A549 (cell line): ENCODE measurements around the gene SUSD5. TPM values are rescaled to one million over a fixed set of nuclear protein-coding genes. Genes with fewer than 3 reads are reported as not detected.

Source experiments
- ATAC-seq, 2 experiments: fragments of 200-7000 bp in 1 of 2; fragments of >200 bp in 1 of 2; cut with Nextera tagmentation in 1 of 2; cut with Tn5 transposase in 1 of 2; 3 replicates each; pipeline versions ENCODE4 v1.8.0 to v1.9.1; 2018 to 2020; ENCODE audit warnings: mild to moderate bottlenecking in 1 of 2, moderate library complexity in 1 of 2
- CTCF ChIA-PET: fragments of 300-600 bp; sonication (Branson Sonifier 250); formaldehyde crosslinking; extraction: SDS; loops from one replicate; lab custom pipeline; 2021; ENCODE audit warnings: antibody characterized with exemption, inconsistent platforms; lab: Yijun Ruan, JAX
- POLR2A ChIA-PET: fragments of 350-600 bp; formaldehyde crosslinking; extraction: SDS; loops from one replicate; lab custom pipeline; 2021; ENCODE audit warnings: antibody characterized with exemption, inconsistent platforms; lab: Yijun Ruan, JAX
- DNase-seq, 2 experiments: peaks; one replicate each; pipeline versions ENCODE4 v3.0.0 to v3.0.0-alpha.2; 2011 to 2016; ENCODE audit warnings: low read depth in 1 of 2, low spot score in 1 of 2
- FAIRE-seq: peaks from 2 replicates; lab custom pipeline; 2011; peaks lifted over from hg19 to GRCh38; lab: Jason Lieb, UNC
- H3K27ac ChIP-seq, 2 experiments: fragments of >200 bp; sonication (Bioruptor Twin); formaldehyde crosslinking; 3 replicates each; pipeline ENCODE4 v1.5.1; 2016 to 2017
- H3K4me1 ChIP-seq: fragments of >200 bp; sonication (Bioruptor Twin); formaldehyde crosslinking; 3 replicates; pipeline ENCODE4 v1.6.1; 2016
- H3K4me2 ChIP-seq: fragments of >200 bp; sonication (Bioruptor Twin); formaldehyde crosslinking; 3 replicates; pipeline ENCODE4 v1.6.1; 2016
- H3K4me3 ChIP-seq: fragments of >200 bp; sonication (Bioruptor Twin); formaldehyde crosslinking; 3 replicates; pipeline ENCODE4 v1.5.1; 2016
- H3K9me3 ChIP-seq: fragments of >200 bp; sonication (Bioruptor Twin); formaldehyde crosslinking; 3 replicates; pipeline ENCODE4 v1.6.1; 2016
- BHLHE40 ChIP-seq: IDR thresholded peaks from 2 replicates; pipeline ENCODE4 v1.6.1; 2012; ENCODE audit warnings: low read depth, low read length, inconsistent platforms
- CBX2 ChIP-seq: fragments of 200-600 bp; sonication (generic); IDR thresholded peaks from 2 replicates; pipeline ENCODE4 v1.6.1; 2016; ENCODE audit warnings: low read depth, mild to moderate bottlenecking, borderline replicate concordance
- CBX8 ChIP-seq: fragments of 200-600 bp; sonication (generic); IDR thresholded peaks from 2 replicates; pipeline ENCODE4 v1.6.1; 2016
- CEBPB ChIP-seq, 2 experiments: fragments of >200 bp in 1 of 2; sonication (Bioruptor Twin) in 1 of 2; formaldehyde crosslinking in 1 of 2; IDR thresholded peaks; 2 replicates each; pipeline ENCODE4 v1.6.1; 2012 to 2016
- EP300 ChIP-seq, 2 experiments: fragments of >200 bp; sonication (Bioruptor Twin); formaldehyde crosslinking; IDR thresholded peaks; 2 replicates in 1 of 2; 3 replicates in 1 of 2; pipeline ENCODE4 v1.6.1; 2016 to 2017
- ESRRA ChIP-seq: fragments of 150-350 bp; IDR thresholded peaks from 2 replicates; pipeline ENCODE4 v1.6.1; 2014; ENCODE audit warnings: mild to moderate bottlenecking, low read length, borderline replicate concordance
- FOSL2 ChIP-seq, 2 experiments: fragments of 450-650 bp in 1 of 2; fragments of >200 bp in 1 of 2; sonication (Bioruptor Twin) in 1 of 2; formaldehyde crosslinking; IDR thresholded peaks; 2 replicates each; pipeline versions ENCODE4 v1.5.0 to v1.6.1; 2016 to 2020; ENCODE audit warnings: mild to moderate bottlenecking in 1 of 2, moderate library complexity in 1 of 2
- GATA3 ChIP-seq: IDR thresholded peaks from 2 replicates; pipeline ENCODE4 v1.6.1; 2012; ENCODE audit warnings: borderline replicate concordance
- HDAC2 ChIP-seq: fragments of 200-600 bp; sonication (generic); IDR thresholded peaks from 2 replicates; pipeline ENCODE4 v1.6.1; 2016
- HEYL ChIP-seq: fragments of 250-450 bp; sonication (Bioruptor Pico); IDR thresholded peaks from 2 replicates; pipeline ENCODE4 v1.8.0; 2021; ENCODE audit warnings: mild to moderate bottlenecking, moderate library complexity
- HOXB13 ChIP-seq: fragments of 250-450 bp; sonication (Bioruptor Pico); IDR thresholded peaks from 2 replicates; pipeline ENCODE4 v1.5.0; 2020; ENCODE audit warnings: low read depth, mild to moderate bottlenecking, moderate library complexity
- HOXB5 ChIP-seq: fragments of 250-450 bp; sonication (Bioruptor Pico); IDR thresholded peaks from 2 replicates; pipeline ENCODE4 v1.5.0; 2020; ENCODE audit warnings: mild to moderate bottlenecking, moderate library complexity
- JUN ChIP-seq, 2 experiments: fragments of >200 bp; sonication (Bioruptor Twin); formaldehyde crosslinking; IDR thresholded peaks; 2 replicates in 1 of 2; 3 replicates in 1 of 2; pipeline ENCODE4 v1.6.1; 2016 to 2017
- POLR2A ChIP-seq: IDR thresholded peaks from 2 replicates; pipeline ENCODE4 v1.6.1; 2012; ENCODE audit warnings: mild to moderate bottlenecking, low read length
- RARB ChIP-seq: fragments of 250-450 bp; sonication (Bioruptor Pico); IDR thresholded peaks from 2 replicates; pipeline ENCODE4 v1.8.0; 2021; ENCODE audit warnings: mild to moderate bottlenecking, moderate library complexity
- RCOR1 ChIP-seq: fragments of 150-350 bp; IDR thresholded peaks from 2 replicates; pipeline ENCODE4 v1.6.1; 2014; ENCODE audit warnings: antibody characterized with exemption, low read length, low read depth
- RFX5 ChIP-seq: fragments of 450-650 bp; IDR thresholded peaks from 2 replicates; pipeline ENCODE4 v1.7.1; 2014; ENCODE audit warnings: antibody characterized with exemption, mild to moderate bottlenecking, moderate library complexity
- RNF2 ChIP-seq: fragments of 200-600 bp; sonication (generic); IDR thresholded peaks from 2 replicates; pipeline ENCODE4 v1.6.1; 2016; ENCODE audit warnings: low read depth, mild to moderate bottlenecking, antibody characterized with exemption, moderate library complexity, borderline replicate concordance
- TFCP2L1 ChIP-seq: fragments of 250-450 bp; sonication (Bioruptor Pico); IDR thresholded peaks from 2 replicates; pipeline ENCODE4 v1.5.0; 2021; ENCODE audit warnings: mild to moderate bottlenecking
- TP53 ChIP-seq: fragments of 250-450 bp; sonication (Bioruptor Pico); IDR thresholded peaks from 2 replicates; pipeline ENCODE4 v1.5.0; 2021; ENCODE audit warnings: mild to moderate bottlenecking, moderate library complexity
- ZC3H11A ChIP-seq: fragments of 450-650 bp; IDR thresholded peaks from 2 replicates; pipeline ENCODE4 v1.6.1; 2014; ENCODE audit warnings: antibody characterized with exemption, mild to moderate bottlenecking
- ZFP36 ChIP-seq: fragments of 450-650 bp; IDR thresholded peaks from 2 replicates; pipeline ENCODE4 v1.6.1; 2014; ENCODE audit warnings: borderline replicate concordance; ENCODE audit not compliant: partially characterized antibody
- ZNF302 ChIP-seq: fragments of 250-450 bp; sonication (Bioruptor Pico); IDR thresholded peaks from 2 replicates; pipeline ENCODE4 v1.9.0; 2021; ENCODE audit warnings: inconsistent platforms, mild to moderate bottlenecking, moderate library complexity
- ZSCAN20 ChIP-seq: fragments of 250-450 bp; sonication (Bioruptor Pico); IDR thresholded peaks from 2 replicates; pipeline ENCODE4 v1.8.0; 2022; ENCODE audit warnings: mild to moderate bottlenecking, moderate library complexity
- WGBS: methylation state at CpG from one replicate; pipeline ENCODE4 v1.1.6; 2017; ENCODE audit errors: missing lambda C conversion rate; 5-methylcytosine and 5-hydroxymethylcytosine counted together
- polyA plus RNA-seq, 4 experiments: library from polyadenylated mRNA; depleted of rRNA in 3 of 4; stranded (reverse); fragments of >200 nt; fragmentation: RNase III in 1 of 4; extraction: RNeasy Plus Mini Kit Qiagen cat#74134 plus additional on column Dnase treatment in 1 of 4; gene quantifications; 2 replicates in 3 of 4; 3 replicates in 1 of 4; pipeline ENCODE4 v1.2.3, GENCODE V29; 2011 to 2017
- TF ChIP-seq, protein P1 (sequence below): fragments of 150-350 bp; IDR thresholded peaks from 2 replicates; pipeline ENCODE4 v1.6.1; 2014; ENCODE audit warnings: low read depth, mild to moderate bottlenecking, low read length
- TF ChIP-seq, protein P2 (sequence below): IDR thresholded peaks from 2 replicates; pipeline ENCODE4 v1.6.1; 2012; ENCODE audit warnings: low read depth, borderline replicate concordance
- TF ChIP-seq, protein P3 (sequence below): fragments of 250-450 bp; sonication (Bioruptor Pico); IDR thresholded peaks from 2 replicates; pipeline ENCODE4 v1.5.0; 2021; ENCODE audit warnings: mild to moderate bottlenecking, moderate library complexity, borderline replicate concordance
- TF ChIP-seq, protein P4 (sequence below): fragments of 450-650 bp; IDR thresholded peaks from 2 replicates; pipeline ENCODE4 v1.6.1; 2014; ENCODE audit warnings: antibody characterized with exemption
- TF ChIP-seq, protein P5 (sequence below): fragments of >200 bp; sonication (Bioruptor Twin); formaldehyde crosslinking; IDR thresholded peaks from 2 replicates; pipeline ENCODE4 v1.6.1; 2016

SUSD5 gene
- polyA plus RNA-seq, 2 of the 4 experiments (the other 2 are of a cell fraction), result 0.63 to 1.7 TPM

DNA sequence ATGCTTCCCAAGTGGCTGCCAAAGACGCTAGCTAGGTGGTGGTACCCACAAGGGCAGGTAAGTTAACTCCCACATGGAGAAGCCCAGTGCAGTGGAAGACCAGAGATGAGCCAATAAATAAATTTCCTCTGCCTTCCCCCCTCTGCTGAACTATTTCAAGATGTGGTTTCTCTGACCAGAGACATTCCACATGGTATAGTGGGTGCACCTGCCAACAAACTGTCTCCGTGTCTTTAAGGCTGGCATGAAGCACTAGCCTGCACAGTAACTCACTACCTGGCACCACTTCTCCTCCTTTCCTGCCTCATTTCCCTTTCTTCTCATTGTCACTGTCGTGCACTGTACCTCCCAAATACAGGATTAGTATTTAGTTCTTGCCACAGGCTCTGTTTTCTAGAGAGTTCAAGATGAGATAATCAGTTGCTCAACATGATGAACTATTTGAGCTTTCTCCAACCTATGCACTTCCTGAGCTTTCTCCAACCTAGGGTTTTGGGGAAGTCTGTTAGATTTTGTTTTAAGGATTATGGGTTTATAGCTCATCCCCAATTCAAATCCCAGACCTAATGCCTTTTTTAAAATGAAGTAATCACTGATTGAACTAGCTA is 113.2 kb downstream of the SUSD5 start:
- WGBS, result 70% methylated on average over 3 of the region's 3 CpGs
- ChIA-PET CTCF (interaction anchor here (1.0 to 1.8 kb wide), 3 partner anchors 11 to 31 kb away, joined by 4 to 5 read pairs (median 5); no protein-coding TSS in a partner anchor), POLR2A (no interaction called here)
- DNase-seq (no peak), FAIRE-seq (no peak), ATAC-seq (no peak)
- no peak for TF ChIP-seq CEBPB (IDR thresholded peaks at IDR 0.05)
- TF ChIP-seq, protein P1, sequence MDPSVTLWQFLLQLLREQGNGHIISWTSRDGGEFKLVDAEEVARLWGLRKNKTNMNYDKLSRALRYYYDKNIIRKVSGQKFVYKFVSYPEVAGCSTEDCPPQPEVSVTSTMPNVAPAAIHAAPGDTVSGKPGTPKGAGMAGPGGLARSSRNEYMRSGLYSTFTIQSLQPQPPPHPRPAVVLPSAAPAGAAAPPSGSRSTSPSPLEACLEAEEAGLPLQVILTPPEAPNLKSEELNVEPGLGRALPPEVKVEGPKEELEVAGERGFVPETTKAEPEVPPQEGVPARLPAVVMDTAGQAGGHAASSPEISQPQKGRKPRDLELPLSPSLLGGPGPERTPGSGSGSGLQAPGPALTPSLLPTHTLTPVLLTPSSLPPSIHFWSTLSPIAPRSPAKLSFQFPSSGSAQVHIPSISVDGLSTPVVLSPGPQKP, result no peak
- TF ChIP-seq CBX8, result no peak
- no peak for TF ChIP-seq HDAC2
- no peak for TF ChIP-seq BHLHE40
- no peak for TF ChIP-seq POLR2A
- no peak for TF ChIP-seq HEYL (CRISPR knock-in tag)
- no peak for TF ChIP-seq HOXB5 (CRISPR knock-in tag)
- Histone ChIP-seq H3K4me3 (no peak overlapping the region), H3K27ac (no peak overlapping the region), H3K4me1 (no peaks in the 10 kb centered on the region), H3K4me2 (no peak overlapping the region), H3K9me3 (no peaks in the 10 kb centered on the region)

DNA sequence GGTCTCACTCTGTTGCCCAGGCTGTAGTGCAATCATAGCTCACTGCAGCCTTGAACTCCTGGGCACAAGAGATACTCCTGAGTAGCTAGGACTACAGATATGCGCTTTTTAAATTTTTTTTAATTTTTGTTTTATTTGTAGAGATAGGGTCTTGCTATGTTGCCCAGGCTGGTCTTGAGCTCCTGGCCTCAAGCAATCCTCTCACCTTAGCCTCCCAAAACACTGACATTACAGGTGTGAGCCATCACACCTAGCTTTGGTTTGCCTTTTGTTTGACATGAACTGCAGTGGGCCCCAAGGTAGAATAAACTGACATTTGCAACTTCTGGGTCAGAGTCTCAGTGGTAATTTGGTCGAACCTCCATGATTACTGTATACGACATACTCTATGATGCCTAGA is 113.8 kb downstream of the SUSD5 start:
- FAIRE-seq (no peak), DNase-seq (no peak), ATAC-seq (no peak)
- 76% methylated on average over 3 of the region's 3 CpGs for WGBS
- no peak overlapping the region for H3K4me2 ChIP-seq
- no peak overlapping the region for H3K4me3 ChIP-seq
- POLR2A ChIA-PET, result no interaction called here
- CTCF ChIA-PET, result interaction anchor here (1.0 to 1.4 kb wide), 2 partner anchors 12 to 27 kb away, joined by 4 to 5 read pairs; no protein-coding TSS in a partner anchor
- H3K27ac ChIP-seq, result no peak overlapping the region
- no peaks in the 10 kb centered on the region for H3K9me3 ChIP-seq
- TF ChIP-seq FOSL2 (IDR thresholded peaks at IDR 0.05), result no peak
- no peak for TF ChIP-seq FOSL2 (CRISPR knock-in tag; IDR thresholded peaks at IDR 0.05)
- no peak for TF ChIP-seq RNF2
- TF ChIP-seq RCOR1, result no peak
- TF ChIP-seq ZNF302 (CRISPR knock-in tag), result no peak
- TF ChIP-seq EP300 (IDR thresholded peaks at IDR 0.05), result no peak
- TF ChIP-seq HOXB5 (CRISPR knock-in tag), result no peak
- TF ChIP-seq TFCP2L1, result no peak
- no peaks in the 10 kb centered on the region for H3K4me1 ChIP-seq

DNA sequence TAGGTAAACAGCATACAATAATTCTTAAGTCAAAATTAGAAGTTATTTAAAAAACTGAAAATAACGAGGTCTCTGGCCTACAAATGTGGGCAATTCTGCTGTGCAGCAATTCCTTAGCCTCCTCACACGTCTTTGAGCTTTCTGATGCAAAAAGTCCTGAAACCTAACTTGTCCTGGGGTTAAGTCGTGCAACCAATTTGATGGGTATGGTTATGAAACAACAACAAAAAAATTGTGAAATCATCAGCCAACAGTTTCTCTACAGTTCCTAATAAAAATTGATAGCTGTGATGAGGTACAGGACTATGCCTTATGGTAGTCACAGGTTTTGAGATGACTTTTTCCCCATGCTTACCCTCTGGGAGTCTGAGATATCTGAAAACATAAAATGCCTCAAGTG is 115.1 kb downstream of the SUSD5 start:
- no peak for FAIRE-seq
- ATAC-seq, result no peak
- H3K27ac ChIP-seq, result no peak overlapping the region
- no peak for TF ChIP-seq CBX2
- no peak for TF ChIP-seq ZFP36
- TF ChIP-seq ZC3H11A, result no peak
- TF ChIP-seq GATA3, result no peak
- TF ChIP-seq, protein P2, sequence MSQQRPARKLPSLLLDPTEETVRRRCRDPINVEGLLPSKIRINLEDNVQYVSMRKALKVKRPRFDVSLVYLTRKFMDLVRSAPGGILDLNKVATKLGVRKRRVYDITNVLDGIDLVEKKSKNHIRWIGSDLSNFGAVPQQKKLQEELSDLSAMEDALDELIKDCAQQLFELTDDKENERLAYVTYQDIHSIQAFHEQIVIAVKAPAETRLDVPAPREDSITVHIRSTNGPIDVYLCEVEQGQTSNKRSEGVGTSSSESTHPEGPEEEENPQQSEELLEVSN, result no peak
- no peak for TF ChIP-seq TFCP2L1
- TF ChIP-seq EP300 (IDR thresholded peaks at IDR 0.05), result no peak
- TF ChIP-seq RARB, result no peak
- TF ChIP-seq FOSL2 (IDR thresholded peaks at IDR 0.05), result no peak
- no peak for TF ChIP-seq FOSL2 (CRISPR knock-in tag; IDR thresholded peaks at IDR 0.05)
- ChIA-PET CTCF (no interaction called here), POLR2A (no interaction called here)
- WGBS, result 58% methylated on average over 3 of the region's 3 CpGs
- H3K4me1 ChIP-seq, result no peaks in the 10 kb centered on the region
- DNase-seq, result no peak
- no peak overlapping the region for H3K4me3 ChIP-seq
- H3K9me3 ChIP-seq, result no peaks in the 10 kb centered on the region
- no peak overlapping the region for H3K4me2 ChIP-seq

DNA sequence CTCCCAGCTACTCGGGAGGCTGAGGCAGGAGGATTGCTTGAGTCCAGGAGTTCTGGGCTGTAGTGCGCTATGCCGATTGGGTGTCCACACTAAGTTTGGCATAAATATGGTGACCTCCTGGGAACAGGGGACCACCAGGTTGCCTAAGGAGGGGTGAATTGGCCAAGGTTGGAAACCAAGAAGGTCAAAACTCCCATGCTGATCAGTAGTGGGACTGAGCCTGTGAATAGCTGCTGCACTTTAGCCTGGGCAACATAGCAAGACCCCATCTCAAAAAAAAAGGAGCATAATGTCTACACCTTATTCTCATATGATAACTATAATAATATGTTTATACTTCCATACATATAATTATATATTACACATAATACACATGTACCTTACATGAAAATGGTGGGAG is 115.6 kb downstream of the SUSD5 start:
- ChIA-PET CTCF (no interaction called here), POLR2A (no interaction called here)
- TF ChIP-seq, protein P3, sequence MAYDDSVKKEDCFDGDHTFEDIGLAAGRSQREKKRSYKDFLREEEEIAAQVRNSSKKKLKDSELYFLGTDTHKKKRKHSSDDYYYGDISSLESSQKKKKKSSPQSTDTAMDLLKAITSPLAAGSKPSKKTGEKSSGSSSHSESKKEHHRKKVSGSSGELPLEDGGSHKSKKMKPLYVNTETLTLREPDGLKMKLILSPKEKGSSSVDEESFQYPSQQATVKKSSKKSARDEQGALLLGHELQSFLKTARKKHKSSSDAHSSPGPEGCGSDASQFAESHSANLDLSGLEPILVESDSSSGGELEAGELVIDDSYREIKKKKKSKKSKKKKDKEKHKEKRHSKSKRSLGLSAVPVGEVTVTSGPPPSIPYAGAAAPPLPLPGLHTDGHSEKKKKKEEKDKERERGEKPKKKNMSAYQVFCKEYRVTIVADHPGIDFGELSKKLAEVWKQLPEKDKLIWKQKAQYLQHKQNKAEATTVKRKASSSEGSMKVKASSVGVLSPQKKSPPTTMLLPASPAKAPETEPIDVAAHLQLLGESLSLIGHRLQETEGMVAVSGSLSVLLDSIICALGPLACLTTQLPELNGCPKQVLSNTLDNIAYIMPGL (CRISPR knock-in tag), result no peak
- no peak for TF ChIP-seq TP53
- no peak for TF ChIP-seq RFX5
- TF ChIP-seq ZSCAN20 (CRISPR knock-in tag), result no peak
- no peak for TF ChIP-seq ESRRA
- TF ChIP-seq, protein P4, sequence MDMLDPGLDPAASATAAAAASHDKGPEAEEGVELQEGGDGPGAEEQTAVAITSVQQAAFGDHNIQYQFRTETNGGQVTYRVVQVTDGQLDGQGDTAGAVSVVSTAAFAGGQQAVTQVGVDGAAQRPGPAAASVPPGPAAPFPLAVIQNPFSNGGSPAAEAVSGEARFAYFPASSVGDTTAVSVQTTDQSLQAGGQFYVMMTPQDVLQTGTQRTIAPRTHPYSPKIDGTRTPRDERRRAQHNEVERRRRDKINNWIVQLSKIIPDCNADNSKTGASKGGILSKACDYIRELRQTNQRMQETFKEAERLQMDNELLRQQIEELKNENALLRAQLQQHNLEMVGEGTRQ, result no peak
- TF ChIP-seq HEYL (CRISPR knock-in tag), result no peak
- TF ChIP-seq, protein P5, sequence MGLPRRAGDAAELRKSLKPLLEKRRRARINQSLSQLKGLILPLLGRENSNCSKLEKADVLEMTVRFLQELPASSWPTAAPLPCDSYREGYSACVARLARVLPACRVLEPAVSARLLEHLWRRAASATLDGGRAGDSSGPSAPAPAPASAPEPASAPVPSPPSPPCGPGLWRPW, result no peak
- TF ChIP-seq JUN (IDR thresholded peaks at IDR 0.05), result no peak
- no peak for TF ChIP-seq HOXB13 (CRISPR knock-in tag)

More for the DNA sequence above, 115.6 kb downstream of the SUSD5 start:
- peaks cover 2% of the 10 kb centered on the region for H3K4me1 ChIP-seq
- no peak overlapping the region for H3K4me2 ChIP-seq
- H3K9me3 ChIP-seq, result no peaks in the 10 kb centered on the region
- ATAC-seq, result no peak
- 96% methylated on average over 3 of the region's 3 CpGs for WGBS
- no peak overlapping the region for H3K4me3 ChIP-seq
- no peak for FAIRE-seq
- DNase-seq, result no peak
- H3K27ac ChIP-seq, result no peak overlapping the region
